GF-D8 (cell line): Measurements from ENCODE around the gene HAL.

Experiments
- DNase-seq: peaks from one replicate; lab custom pipeline; 2025; lab: John Stamatoyannopoulos, UW

The HAL gene, protein sequence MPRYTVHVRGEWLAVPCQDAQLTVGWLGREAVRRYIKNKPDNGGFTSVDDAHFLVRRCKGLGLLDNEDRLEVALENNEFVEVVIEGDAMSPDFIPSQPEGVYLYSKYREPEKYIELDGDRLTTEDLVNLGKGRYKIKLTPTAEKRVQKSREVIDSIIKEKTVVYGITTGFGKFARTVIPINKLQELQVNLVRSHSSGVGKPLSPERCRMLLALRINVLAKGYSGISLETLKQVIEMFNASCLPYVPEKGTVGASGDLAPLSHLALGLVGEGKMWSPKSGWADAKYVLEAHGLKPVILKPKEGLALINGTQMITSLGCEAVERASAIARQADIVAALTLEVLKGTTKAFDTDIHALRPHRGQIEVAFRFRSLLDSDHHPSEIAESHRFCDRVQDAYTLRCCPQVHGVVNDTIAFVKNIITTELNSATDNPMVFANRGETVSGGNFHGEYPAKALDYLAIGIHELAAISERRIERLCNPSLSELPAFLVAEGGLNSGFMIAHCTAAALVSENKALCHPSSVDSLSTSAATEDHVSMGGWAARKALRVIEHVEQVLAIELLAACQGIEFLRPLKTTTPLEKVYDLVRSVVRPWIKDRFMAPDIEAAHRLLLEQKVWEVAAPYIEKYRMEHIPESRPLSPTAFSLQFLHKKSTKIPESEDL

DNA sequence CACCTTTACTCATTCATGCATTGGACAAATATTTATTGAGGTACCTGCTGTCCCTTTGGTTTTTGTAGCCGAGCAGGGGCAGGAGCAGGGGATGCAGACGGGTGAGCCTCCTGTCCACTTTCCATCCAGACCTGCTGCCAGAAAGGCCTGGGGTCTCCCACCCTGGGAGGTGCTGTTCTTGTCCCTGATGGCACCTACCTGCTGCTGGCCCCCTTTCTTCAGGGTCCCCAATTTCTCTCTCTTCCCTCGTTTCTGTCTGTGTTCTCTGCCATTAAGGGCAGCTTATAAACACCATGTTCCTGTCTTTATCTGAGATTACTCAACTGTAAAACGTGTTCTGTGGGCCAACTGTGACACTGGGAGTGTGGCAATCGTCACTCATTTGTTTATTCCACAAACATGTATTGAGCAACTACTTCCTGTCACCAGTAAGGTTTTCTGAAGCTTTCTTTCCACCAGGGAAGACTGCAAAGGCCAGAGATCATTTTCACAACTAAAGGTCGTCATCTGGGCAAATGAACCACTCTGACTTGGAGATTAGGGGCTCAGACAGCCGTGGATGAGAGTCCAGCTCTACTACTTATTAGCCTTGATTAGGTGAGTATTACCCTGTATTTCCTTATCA is at the start of gene HAL:
HAL (minus strand) TSS at position 311 of the 625 bp plus-strand sequence. CDS start 434 bp downstream, outside the sequence.
- peak; percentile 67 for DNase-seq

DNA sequence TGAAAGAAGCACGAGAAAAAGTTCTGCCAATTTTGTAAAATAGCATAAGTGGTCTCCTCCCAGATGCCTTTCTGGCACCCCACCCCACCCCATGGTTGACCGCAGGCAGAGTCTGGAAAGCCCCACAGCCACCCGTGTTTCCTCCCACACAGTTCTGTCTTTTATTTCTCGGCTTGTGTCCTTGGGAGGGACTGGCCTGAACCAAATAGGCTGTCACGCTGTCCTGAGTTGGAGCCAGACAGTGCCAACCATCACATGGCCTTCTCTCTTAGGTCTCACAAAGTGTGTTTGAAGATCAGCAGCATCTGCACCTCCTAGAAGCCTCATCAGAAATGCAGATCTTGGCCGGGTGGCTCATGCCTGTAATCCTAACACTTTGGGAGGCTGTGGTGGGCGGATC is 49.4 kb upstream of the HAL start:
- no peak for DNase-seq

DNA sequence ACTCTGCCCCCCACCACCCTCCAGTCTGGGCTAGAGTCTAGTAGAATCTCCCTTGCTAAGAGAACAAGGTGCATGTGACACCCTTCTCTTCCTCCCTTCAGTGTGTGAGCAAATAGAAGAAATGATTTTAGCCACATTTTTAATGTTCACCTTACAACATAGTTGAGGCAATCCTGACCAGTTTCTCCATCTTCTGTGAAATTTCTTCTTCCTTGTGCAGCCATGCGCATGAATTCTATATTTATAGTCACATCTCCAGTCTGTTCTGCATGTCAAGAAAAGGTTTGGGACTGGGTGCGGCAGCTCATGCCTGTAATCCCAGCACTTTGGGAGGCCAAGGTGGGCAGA is 48.8 kb upstream of the HAL start:
- DNase-seq = peak; percentile 5

DNA sequence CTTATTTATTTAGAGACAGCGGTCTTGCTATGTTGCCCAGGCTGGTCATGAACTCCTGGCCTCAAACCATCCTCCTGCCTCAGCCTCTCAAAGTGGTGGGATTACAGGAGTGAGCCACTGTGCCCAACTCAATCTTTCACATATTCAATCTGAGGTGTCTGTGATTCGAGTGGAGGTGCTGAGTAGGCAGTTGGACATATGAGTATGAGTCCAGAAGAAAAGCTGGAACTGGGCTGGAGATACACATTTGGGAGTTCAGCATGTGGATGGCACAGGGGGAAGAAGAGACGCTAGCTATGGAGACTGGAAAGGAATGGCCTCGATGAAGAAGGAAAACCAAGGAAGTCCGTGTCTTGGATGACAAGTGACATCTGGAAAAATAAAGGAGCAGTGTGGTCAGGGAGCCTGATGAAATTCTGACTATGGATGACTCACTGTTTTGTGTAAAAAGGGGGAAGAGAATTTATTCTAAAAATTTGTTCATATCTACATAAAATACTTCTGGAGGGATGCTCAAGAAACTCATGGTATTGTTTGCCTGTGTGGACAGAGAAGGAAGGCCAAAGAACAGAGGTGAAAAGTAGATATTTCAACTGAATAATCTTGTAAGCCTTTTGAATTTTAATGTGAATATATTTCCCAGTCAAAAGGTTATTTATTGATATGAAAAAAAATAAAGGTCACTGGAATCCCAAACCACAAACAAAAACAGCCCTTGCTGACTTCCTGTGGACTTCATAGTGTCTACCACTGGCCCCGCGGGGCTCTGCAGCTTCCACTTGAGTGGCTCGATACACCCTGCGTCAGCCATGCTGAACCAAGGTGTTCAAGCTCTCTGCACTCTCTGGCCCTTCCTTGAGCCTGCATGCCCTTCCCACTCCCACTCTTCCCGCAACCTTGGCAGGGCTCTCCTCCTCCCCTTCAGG is 48.1 kb upstream of the HAL start:
- no peak for DNase-seq

DNA sequence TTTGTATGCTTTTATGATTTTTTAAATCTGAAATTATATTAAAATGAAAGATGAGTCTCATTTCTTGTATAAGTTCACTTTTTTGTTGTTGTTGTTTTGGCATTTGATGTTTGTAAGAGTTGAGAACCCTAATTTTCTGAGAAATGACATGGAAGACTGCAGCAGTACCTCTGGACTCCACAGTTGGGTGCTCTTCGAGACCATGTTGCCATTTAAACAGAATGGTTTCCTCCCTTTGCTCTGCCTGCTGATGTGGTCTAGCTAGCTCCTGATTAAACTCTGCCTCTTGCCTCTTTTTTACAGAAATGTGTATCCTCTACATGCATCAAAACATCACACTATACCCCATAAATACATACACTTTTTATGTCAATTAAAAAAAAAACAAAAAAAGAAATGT is 45.0 kb upstream of the HAL start:
- DNase-seq = no peak

DNA sequence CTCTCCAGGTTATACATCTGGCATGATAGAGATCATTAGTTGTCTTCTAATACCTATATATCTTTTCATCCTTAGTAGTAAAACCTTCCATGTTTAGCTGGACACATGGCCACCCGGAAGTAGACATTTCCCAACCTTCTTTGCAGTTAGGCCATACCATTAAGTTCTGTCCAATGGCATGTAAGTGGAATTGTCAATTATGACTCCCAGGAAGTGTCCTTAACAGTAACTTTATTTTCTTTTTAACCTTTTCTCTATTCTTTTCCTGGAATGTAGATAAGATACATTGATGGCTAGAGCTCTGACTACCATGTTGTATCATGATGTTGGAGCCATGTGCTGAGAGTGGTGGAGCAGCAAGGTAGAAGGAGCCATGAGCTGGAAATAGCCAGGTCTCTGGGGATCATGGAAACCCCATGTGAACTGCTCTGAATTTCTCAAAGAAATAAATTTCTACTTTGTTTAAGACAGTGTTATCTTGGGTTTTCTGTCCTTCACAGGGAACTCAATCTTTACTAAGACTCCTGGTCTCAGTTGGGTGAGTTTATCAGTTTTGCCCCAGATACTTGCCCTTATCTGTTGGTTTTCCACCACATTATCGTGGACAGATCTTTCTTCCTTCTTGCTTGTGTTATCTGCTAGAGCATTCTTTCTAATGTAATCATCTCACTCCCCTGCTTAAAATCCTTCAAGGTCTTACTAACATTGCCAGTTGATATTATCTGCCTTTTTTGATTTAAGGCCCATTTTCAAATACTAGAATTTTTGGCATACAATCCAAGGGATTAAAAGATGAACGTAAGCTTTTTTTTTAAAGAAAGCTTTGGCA is 44.4 kb upstream of the HAL start:
- peak; percentile 61 for DNase-seq

DNA sequence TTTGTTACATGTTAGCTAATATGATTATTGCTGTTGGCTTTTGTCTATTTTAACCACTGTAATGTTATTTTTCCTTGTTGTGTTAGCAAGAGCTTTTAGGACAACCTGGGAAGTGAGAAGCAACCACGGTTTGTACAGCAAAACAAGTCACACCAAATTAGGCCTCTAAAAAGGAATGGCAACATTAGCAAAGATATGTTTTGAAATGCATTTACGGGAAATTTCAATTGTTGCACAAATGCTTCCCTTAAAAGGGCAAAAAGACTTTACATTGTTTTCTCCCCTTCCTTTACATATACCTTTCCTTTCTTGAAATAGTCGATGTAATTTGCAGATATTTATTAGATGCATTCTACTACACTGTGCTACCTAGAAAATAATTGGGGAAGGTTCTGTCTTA is 43.4 kb upstream of the HAL start:
- no peak for DNase-seq

DNA sequence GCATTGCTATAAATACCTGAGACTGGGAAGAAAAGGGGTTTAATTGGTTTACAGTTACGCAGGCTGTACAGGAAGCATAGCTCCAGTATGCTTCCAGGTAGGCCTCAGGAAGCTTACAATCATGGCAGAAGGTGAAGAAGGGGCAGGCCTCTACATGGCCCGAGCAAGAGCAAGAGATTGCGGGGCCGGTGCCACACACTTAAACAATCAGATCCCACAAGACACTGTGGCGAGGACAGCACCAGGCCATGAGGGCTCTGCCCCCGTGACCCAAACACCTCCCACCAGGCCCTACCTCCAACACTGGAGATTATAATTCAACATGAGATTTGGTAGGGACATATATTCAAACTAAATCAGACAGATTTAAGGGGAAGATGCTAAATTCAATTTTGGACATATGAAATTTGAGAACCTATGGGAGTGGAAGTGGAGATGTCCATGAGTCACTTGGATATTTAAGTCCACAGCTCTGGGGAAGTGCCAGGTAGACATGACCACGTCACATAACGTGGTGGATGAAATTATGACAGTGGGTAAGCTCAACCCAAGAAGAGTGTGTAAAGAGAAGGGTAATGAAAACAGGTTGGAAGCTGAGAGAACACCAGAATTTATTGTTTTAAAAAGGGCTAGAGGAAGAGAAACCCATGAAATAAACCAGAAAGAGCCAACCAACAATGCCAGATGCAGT is 40.8 kb upstream of the HAL start:
- DNase-seq = no peak

DNA sequence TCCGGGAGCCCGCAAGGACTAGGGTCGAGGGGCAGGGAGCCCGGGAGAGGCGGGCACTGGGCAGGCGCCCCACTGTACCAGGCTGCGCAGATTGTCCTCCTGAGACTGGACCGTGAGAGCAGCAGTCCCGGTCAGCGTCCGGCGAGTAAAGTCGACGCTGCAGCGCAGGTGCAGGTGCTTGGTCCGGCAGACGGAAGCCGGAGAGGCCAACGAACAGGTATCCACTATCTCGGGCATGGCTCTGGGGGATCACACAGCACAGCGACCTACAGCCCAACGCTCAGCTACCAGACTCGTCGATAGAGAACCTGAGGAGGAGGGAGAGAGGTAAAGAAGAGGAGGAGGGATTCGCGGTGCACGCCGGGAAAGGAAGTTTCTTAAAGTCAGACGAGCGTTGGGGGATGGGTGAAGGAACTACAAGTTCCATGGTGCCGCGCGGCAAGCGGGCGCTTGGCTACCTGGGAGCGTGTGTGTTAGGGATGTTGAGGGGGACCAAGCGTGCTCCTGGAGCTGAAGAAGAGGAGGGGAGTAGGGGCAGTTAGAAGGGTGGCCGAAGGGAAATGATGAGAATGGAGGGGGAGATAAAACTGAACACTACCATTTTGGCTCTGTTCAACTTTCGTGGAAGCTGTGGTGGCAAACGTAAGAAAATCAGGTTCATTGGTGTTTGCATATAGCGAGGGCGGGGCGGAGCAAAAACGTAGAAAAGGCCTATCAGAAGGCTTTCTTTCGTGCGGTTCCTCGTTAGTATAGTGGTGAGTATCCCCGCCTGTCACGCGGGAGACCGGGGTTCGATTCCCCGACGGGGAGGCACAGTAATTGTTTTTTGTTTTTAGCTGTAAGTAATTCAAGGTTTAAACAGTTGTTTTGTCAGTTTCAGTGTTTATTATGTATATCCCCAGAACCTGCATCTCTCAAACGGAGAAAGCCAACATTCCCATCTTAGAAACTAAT is 39.4 kb upstream of the HAL start, which contains the start of gene LTA4H:
LTA4H (minus strand) TSS at position 305 of the 954 bp plus-strand sequence; CDS start at position 237, 68 bp downstream.
- peak; percentile 96 for DNase-seq

DNA sequence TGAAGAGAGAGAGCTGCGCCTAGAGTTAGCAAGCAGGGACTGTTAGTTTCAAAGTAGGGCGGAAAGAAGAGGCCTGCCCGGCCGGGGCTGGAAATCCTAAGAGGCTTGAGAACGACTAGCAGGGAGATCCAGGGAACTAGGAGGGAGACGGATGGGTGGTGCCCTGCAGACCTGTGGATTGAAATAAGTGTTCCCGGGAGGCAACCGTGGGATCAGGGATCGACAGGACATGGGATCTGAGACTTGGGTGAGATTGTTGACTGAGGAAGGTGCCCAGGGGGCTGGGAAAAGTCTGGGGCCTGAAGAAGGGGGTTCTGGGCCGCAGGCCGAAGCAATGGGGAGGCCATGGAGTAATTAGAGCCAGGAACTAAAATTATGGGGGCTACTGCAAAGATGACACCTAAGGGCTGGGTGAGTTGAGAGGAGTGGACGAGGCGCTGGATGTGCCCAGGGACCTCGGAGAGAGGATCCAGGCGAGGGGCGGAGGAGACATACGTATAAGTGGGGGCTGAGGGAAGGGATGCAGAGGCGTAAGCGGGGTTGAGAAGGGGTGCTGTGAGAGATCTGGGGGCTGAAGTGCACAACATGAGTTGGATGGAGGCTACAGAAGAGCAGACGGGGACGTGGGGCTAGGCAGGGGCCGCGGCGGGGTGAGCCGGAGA is 38.6 kb upstream of the HAL start:
- DNase-seq = no peak

DNA sequence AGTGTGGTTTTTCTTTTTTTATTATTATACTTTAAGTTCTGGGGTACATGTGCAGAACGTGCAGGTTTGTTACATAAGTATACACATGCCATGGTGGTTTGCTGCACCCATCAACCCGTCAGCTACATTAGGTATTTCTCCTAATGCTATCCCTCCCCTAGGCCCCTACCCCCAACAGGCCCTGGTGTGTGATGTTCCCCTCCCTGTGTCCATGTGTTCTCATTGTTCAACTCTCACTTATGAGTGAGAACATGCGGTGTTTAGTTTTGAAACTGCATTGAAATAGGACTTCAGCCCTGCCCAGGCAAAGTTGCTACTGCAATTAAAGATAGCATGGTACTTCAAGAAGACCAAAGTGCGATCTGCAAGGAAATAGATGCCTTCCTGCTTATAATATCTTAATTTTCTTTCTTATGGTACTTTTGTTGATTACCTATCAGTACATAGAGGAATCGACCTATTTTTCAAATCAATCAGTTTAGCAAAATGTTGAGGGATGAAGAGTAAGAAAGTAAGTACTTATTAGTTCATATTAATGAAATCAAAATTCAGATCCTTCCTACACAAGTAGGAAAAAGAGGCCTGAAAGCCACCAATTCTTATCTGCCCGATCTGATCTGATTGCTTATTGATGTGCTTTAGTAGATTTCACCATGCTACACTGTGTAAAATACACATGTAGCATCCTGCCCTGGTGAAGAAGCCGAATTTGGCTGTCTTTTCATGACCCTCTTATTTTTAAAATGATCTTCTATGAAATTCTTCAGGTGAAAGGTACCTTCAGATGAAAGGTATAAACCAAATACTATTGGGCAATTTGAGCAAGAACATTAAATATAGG is 37.6 kb upstream of the HAL start:
- no peak for DNase-seq

DNA sequence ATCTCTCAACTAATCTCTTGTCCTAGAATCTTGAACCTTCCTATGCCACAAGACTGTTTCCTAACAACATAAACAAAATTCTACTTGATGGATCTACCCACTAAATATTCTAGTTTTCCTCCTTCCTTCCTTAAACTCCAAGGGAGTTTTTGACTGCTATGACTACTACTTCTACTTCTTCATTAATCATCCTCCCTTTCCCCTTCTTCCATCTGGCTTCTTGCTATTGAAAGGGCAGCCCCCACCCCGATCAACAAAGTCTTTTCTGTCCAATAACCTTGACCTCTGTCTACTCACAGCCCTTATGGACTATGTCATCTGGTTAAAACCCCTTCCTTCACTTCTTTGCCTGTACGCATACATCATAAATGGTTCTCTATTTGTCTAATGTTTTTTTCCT is 33.7 kb upstream of the HAL start:
- no peak for DNase-seq

DNA sequence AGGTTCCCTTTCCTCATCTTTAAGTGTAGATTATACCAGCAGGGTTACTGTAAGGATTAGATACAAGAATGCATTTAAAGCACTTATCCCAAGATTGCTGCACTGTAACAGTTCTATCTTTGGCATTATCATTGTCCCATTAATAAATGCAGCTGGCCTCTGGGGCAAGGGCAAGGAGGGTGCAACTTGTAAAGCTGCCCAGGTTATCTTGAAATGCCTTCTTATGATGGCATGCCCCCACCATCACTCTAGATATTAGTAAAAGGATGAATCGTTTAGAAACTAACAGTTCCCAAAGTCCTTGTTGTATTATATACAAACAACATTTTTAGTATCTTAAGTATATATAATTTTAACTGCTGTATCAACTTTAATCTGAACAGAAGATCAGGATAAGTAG is 32.4 kb upstream of the HAL start:
- DNase-seq = no peak

DNA sequence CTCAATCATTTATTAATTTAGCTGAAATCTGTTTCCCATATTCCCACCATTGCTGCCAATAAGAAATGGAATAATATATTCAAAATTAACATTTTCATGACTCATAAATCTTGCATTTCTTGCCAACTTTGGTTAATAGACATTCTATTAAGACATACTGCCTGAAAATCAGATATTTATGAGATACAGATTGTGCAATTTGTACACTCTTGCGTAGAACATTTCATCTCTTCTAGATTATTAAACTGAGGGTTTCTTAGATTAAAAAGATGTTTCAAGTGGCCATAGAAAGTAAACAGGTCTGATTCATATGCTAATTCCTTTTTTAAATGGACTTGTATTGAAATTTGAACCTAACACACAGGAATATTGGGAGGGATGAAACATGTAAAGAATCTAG is 30.2 kb upstream of the HAL start:
- no peak for DNase-seq

DNA sequence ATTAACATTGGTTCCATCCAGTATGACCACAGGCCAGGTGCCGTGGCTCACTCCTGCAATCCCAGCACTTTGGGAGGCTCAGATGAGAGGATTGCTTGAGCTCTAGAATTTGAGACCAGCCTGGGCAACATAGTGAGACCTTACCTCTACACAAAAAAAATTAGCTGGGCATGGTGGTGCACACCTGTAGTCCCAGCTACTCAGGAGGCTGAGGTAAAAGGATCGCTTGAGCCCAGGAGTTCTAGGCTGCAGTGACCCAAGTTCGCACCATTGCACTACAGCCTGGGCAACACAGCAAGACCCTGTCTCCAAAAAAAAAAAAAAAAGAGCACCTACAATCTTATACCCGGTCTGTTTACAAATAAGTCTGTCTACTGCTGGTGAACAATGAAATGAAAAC is 29.4 kb upstream of the HAL start:
- DNase-seq = no peak

DNA sequence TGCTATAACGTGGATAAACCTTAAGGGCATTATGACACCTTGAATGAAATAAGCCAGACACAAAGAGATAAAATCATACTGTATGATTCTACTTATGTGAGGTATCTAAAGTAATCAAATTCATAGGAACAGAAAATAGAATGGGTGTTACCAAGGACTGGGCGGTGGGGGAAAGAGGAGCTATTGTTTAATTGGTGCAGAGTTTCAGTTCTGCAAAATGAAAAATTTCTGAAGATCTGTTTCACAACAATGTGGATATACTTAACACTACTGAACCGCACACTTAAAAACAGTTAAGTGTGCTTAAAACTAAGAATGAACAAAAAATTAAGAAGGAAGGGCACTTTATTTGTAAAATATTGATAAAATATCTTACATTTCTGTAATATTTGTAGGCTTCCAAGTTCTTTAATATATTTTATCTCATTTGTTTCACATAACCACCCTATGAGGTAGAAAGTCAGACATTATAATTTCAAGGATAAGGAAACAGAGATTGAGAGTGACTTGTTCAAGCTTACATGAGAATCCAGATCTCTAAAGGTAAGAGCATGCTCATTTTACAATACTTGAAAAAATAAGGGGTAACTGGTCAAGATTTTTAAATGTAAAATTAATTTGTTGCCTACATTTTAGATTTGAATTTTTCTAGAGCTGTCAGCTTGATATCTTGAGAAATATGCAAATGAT is 24.3 kb upstream of the HAL start:
- DNase-seq = no peak

DNA sequence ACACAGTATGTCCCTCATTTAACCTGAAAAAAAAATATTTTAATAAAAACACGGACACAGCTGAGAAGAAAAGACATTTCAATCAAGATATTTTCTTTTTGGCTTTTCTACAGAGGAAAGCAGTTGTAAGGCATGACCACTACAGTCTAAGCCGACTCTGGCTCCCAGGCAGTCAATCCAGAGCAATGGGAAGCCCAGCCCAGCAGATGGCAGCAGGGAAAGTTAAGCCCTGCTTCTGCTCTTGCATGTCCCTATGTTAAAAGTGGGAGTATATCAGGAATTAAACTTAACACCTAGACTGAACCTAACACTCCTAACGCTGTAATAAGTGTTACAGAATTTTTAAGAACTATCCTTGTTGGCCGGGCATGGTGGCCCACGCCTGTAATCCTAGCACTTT is 19.5 kb upstream of the HAL start:
- DNase-seq = no peak
